Fibroblast of pulmonary artery (primary cell): ENCODE data around the gene PCNX1.

Experiments
- DNase-seq: peaks from one replicate; pipeline ENCODE4 v3.0.0-alpha.2; 2010; ENCODE audit warnings: low read depth
- H3K4me3 ChIP-seq: replicated peaks from 2 replicates; pipeline ENCODE4 v1.5.1; 2011; ENCODE audit warnings: low read depth, mild to moderate bottlenecking, control low read depth, low read length, moderate library complexity
- TF ChIP-seq, protein P1 (sequence below): IDR thresholded peaks from 2 replicates; pipeline ENCODE4 v1.5.1; 2011; ENCODE audit warnings: mild to moderate bottlenecking, control low read depth, low read length, inconsistent platforms; ENCODE audit errors: missing control alignments

PCNX1 gene

GRCh38 chr14:70917633-70918032 lies 10.4 kb downstream of the PCNX1 start:
- DNase-seq, result no peak
- TF ChIP-seq, protein P1, sequence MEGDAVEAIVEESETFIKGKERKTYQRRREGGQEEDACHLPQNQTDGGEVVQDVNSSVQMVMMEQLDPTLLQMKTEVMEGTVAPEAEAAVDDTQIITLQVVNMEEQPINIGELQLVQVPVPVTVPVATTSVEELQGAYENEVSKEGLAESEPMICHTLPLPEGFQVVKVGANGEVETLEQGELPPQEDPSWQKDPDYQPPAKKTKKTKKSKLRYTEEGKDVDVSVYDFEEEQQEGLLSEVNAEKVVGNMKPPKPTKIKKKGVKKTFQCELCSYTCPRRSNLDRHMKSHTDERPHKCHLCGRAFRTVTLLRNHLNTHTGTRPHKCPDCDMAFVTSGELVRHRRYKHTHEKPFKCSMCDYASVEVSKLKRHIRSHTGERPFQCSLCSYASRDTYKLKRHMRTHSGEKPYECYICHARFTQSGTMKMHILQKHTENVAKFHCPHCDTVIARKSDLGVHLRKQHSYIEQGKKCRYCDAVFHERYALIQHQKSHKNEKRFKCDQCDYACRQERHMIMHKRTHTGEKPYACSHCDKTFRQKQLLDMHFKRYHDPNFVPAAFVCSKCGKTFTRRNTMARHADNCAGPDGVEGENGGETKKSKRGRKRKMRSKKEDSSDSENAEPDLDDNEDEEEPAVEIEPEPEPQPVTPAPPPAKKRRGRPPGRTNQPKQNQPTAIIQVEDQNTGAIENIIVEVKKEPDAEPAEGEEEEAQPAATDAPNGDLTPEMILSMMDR, result no peak

GRCh38 chr14:70919774-70920173 lies 12.5 kb downstream of the PCNX1 start:
- TF ChIP-seq, protein P1, result no peak
- peak; percentile 67 for DNase-seq

More at GRCh38 chr14:70917633-70918032, 10.4 kb downstream of the PCNX1 start:
- no peak overlapping the region for H3K4me3 ChIP-seq

GRCh38 chr14:70920608-70921007 lies 13.3 kb downstream of the PCNX1 start:
- H3K4me3 ChIP-seq, result no peak overlapping the region
- TF ChIP-seq, protein P1, result no peak
- no peak for DNase-seq

More at GRCh38 chr14:70919774-70920173, 12.5 kb downstream of the PCNX1 start:
- H3K4me3 ChIP-seq, result peak overlapping the region; percentile 3

DNA sequence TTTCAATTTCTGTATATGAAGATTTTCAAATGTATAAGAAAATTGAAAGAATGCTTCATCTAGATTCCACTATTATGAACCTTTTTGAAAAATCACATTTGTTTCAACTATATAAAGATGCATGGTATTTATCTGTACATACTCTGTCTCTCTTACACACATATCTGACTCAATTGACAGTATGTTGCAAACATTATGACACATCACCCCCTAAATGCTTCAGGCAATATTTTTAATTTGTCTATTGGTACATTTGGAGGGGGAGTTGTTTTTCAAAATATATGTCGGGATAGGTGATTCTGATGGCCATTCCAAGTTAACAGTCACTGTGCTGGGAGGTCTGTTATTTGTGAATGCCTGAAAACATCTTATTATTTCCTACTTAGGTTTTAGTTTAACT lies 14.4 kb downstream of the PCNX1 start:
- no peak overlapping the region for H3K4me3 ChIP-seq
- TF ChIP-seq, protein P1, result no peak
- peak; percentile 41 for DNase-seq

- TF ChIP-seq, protein P1, result no peak
- DNase-seq, result no peak
- no peak overlapping the region for H3K4me3 ChIP-seq
Measured at GRCh38 chr14:70924521-70924920, 17.3 kb downstream of the PCNX1 start.

GRCh38 chr14:70926235-70926830 lies 19.1 kb downstream of the PCNX1 start:
- DNase-seq, result no peak

More at GRCh38 chr14:70926235-70926830, 19.1 kb downstream of the PCNX1 start:
- TF ChIP-seq, protein P1, result no peak
- no peak overlapping the region for H3K4me3 ChIP-seq
